Body of pancreas (tissue), 4 donors: Measurements from ENCODE around the gene NOL11. TPM values are rescaled to one million over a fixed set of nuclear protein-coding genes. Genes with fewer than 3 reads are reported as not detected.

ENCODE experiments used
- ATAC-seq: fragments of 150-250 bp; one replicate; pipeline ENCODE4 v1.9.1; 2016
- DNase-seq, 4 donors: peaks; one replicate each; pipeline ENCODE4 v3.0.0-alpha.2; 2019
- H3K27ac ChIP-seq, 4 donors: fragments of 200-600 bp; sonication (generic); 1 replicate in 3 of 4; 2 replicates in 1 of 4; pipeline versions ENCODE4 v1.5.1 to v1.6.1; 2016 to 2019; ENCODE audit warnings: mild to moderate bottlenecking in 1 of 4, mixed read lengths in 1 of 4, moderate library complexity in 1 of 4
- H3K27me3 ChIP-seq, 2 donors: fragments of 200-600 bp; sonication (generic); one replicate each; pipeline ENCODE4 v1.6.0; 2016; ENCODE audit warnings: mild to moderate bottlenecking in 1 of 2
- H3K36me3 ChIP-seq, 2 donors: fragments of 200-600 bp; sonication (generic); replicated peaks in 1 of 2; 2 replicates each; pipeline ENCODE4 v1.5.1; 2016; ENCODE audit warnings: low read depth in 2 of 2; ENCODE audit not compliant: insufficient read depth in 1 of 2
- H3K4me1 ChIP-seq: fragments of 200-600 bp; sonication (generic); one replicate; pipeline ENCODE4 v1.6.0; 2016
- H3K4me3 ChIP-seq, 2 donors: fragments of 200-600 bp; sonication (generic); 1 replicate in 1 of 2; 2 replicates in 1 of 2; pipeline ENCODE4 v1.5.1; 2016 to 2019
- H3K9me3 ChIP-seq, 3 donors: fragments of 200-600 bp; sonication (generic); 1 replicate in 2 of 3; 2 replicates in 1 of 3; pipeline ENCODE4 v1.5.1; 2016
- CTCF ChIP-seq, 7 experiments: fragments of 450-650 bp in 4 of 7; fragments of 200-600 bp in 3 of 7; sonication (generic) in 3 of 7; IDR thresholded peaks; one replicate each; pipeline ENCODE4 v1.5.1; 2016 to 2019; ENCODE audit warnings: antibody characterized with exemption in 7 of 7
- POLR2A ChIP-seq, 3 donors: fragments of 450-650 bp; IDR thresholded peaks; one replicate each; pipeline ENCODE4 v1.6.1; 2016; ENCODE audit warnings: antibody characterized with exemption in 3 of 3, mild to moderate bottlenecking in 2 of 3
- WGBS, 2 donors: methylation state at CpG; one replicate each; pipeline ENCODE4 v1.1.5; 2017; 5-methylcytosine and 5-hydroxymethylcytosine counted together
- intact Hi-C: fragments of 100-400 bp; cut with DNase I; formaldehyde crosslinking; loops from one replicate; pipeline ENCODE4 v1.15.1; 2023
- total RNA-seq, 2 donors: library from RNA; depleted of rRNA; stranded (reverse); fragments of >200 nt; gene quantifications; one replicate each; pipeline ENCODE4 v1.1.0, GENCODE V29; 2016

The NOL11 gene
- total RNA-seq: 10 to 100 TPM; 15.0 to 15.8 TPM

- intact Hi-C loops: no loop called here
- Histone ChIP-seq H3K27ac (peak within 1 kb of the TSS; percentile 84 to 88 (median 86)), H3K4me1 (peaks cover 20% of the 10 kb centered on the region), H3K9me3 (no peaks in the 10 kb centered on the region), H3K4me3 (peak within 1 kb of the TSS; percentile 42 to 77), H3K36me3 (peaks cover 0 to 15% of the 10 kb centered on the region in 2 donors), H3K27me3 (no peaks in the 10 kb centered on the region)
- DNase-seq (peak; percentile 98 to 99 (median 98)), ATAC-seq (peak; percentile 99)
- WGBS, 2 donors: 0 to 1% methylated on average over 32 to 49 of the region's 49 CpGs
- TF ChIP-seq POLR2A (IDR thresholded peaks at IDR 0.05): peak; percentile 87 to 97 (median 96)
- TF ChIP-seq CTCF (IDR thresholded peaks at IDR 0.05): peak; percentile 88 to 100 (median 99)
Observed at GRCh38 chr17:67717624-67718324, at the start of gene NOL11. Gene NOL11 (plus strand): TSS chr17:67717936. CDS start chr17:67717948, 12 bp downstream.

GRCh38 chr17:67671493-67671892 lies 46.2 kb upstream of the NOL11 start:
- no peak overlapping the region for H3K4me3 ChIP-seq
- no peak for TF ChIP-seq CTCF (IDR thresholded peaks at IDR 0.05)
- TF ChIP-seq POLR2A (IDR thresholded peaks at IDR 0.05): no peak
- WGBS, 2 donors: 12 to 38% methylated on average over 3 of the region's 3 CpGs
- ATAC-seq (no peak), DNase-seq (no peak)
- H3K9me3 ChIP-seq: no peaks in the 10 kb centered on the region
- intact Hi-C loops: no loop called here
- no peaks in the 10 kb centered on the region for H3K27me3 ChIP-seq
- peaks cover 6% of the 10 kb centered on the region for H3K4me1 ChIP-seq
- H3K27ac ChIP-seq: peak overlapping the region in 1 of 4 donors; percentile 28
- H3K36me3 ChIP-seq: no peaks in the 10 kb centered on the region

GRCh38 chr17:67672592-67673335 lies 45.0 kb upstream of the NOL11 start:
- DNase-seq (peak in 3 of 4 donors; percentile 20 to 29 (median 21)), ATAC-seq (no peak)
- no peak overlapping the region for H3K4me3 ChIP-seq
- H3K36me3 ChIP-seq: no peaks in the 10 kb centered on the region
- 74 to 80% methylated on average over 10 of the region's 10 CpGs for WGBS, 2 donors
- no peaks in the 10 kb centered on the region for H3K9me3 ChIP-seq
- no peaks in the 10 kb centered on the region for H3K27me3 ChIP-seq
- intact Hi-C loops: no loop called here
- TF ChIP-seq CTCF (IDR thresholded peaks at IDR 0.05) (no peak), POLR2A (IDR thresholded peaks at IDR 0.05) (no peak)
- H3K27ac ChIP-seq: peak overlapping the region in 1 of 4 donors; percentile 4
- H3K4me1 ChIP-seq: peaks cover 16% of the 10 kb centered on the region

GRCh38 chr17:67675481-67675880 lies 42.3 kb upstream of the NOL11 start:
- Histone ChIP-seq H3K9me3 (no peaks in the 10 kb centered on the region), H3K27ac (no peak overlapping the region), H3K36me3 (no peaks in the 10 kb centered on the region), H3K27me3 (no peaks in the 10 kb centered on the region), H3K4me1 (peaks cover 16% of the 10 kb centered on the region), H3K4me3 (no peak overlapping the region)
- intact Hi-C loops: no loop called here
- TF ChIP-seq POLR2A (IDR thresholded peaks at IDR 0.05): no peak
- 87 to 95% methylated on average over 4 of the region's 4 CpGs for WGBS, 2 donors
- ATAC-seq (no peak), DNase-seq (no peak)

GRCh38 chr17:67676305-67676704 lies 41.4 kb upstream of the NOL11 start:
- H3K9me3 ChIP-seq: no peaks in the 10 kb centered on the region
- WGBS, 2 donors: 16 to 21% methylated on average over 4 of the region's 4 CpGs
- no peaks in the 10 kb centered on the region for H3K36me3 ChIP-seq
- peaks cover 16% of the 10 kb centered on the region for H3K4me1 ChIP-seq
- no peak for ATAC-seq
- peak overlapping the region in 1 of 4 donors; percentile 20 for H3K27ac ChIP-seq
- no peak overlapping the region for H3K4me3 ChIP-seq
- TF ChIP-seq CTCF (IDR thresholded peaks at IDR 0.05) (no peak), POLR2A (IDR thresholded peaks at IDR 0.05) (no peak)
- no peak for DNase-seq
- intact Hi-C loops: no loop called here
- H3K27me3 ChIP-seq: no peaks in the 10 kb centered on the region
